Natural killer cell (primary cell): ENCODE data around the gene AOPEP. TPM values are rescaled to one million over a fixed set of nuclear protein-coding genes. Genes with fewer than 3 reads are reported as not detected.

Source experiments
- ATAC-seq, 3 donors: fragments of 150-1000 bp in 2 of 3; fragments of 200-7000 bp in 1 of 3; cut with Tn5 transposase; 1 replicate in 1 of 3; 2 replicates in 2 of 3; pipeline ENCODE4 v1.10.0; 2021; ENCODE audit warnings: mild to moderate bottlenecking in 2 of 3, moderate library complexity in 2 of 3
- DNase-seq, 2 donors: peaks; one replicate each; pipeline versions ENCODE4 v3.0.0 to v3.0.0-alpha.2; 2013 to 2021; ENCODE audit warnings: mixed read lengths in 1 of 2
- H3K27ac ChIP-seq: one replicate; pipeline ENCODE4 v1.5.1; 2013; ENCODE audit warnings: mild to moderate bottlenecking, low read length
- H3K27me3 ChIP-seq: one replicate; pipeline ENCODE4 v1.6.1; 2013; ENCODE audit warnings: low read length; ENCODE audit not compliant: control insufficient read depth, insufficient read depth
- H3K36me3 ChIP-seq: one replicate; pipeline ENCODE4 v1.6.1; 2013; ENCODE audit warnings: low read length; ENCODE audit not compliant: control insufficient read depth, insufficient read depth
- H3K4me1 ChIP-seq: one replicate; pipeline ENCODE4 v1.6.1; 2013; ENCODE audit warnings: low read length; ENCODE audit not compliant: control insufficient read depth, insufficient read depth
- H3K4me3 ChIP-seq: one replicate; pipeline ENCODE4 v1.5.1; 2013; ENCODE audit warnings: low read length
- H3K9me3 ChIP-seq: one replicate; pipeline ENCODE4 v1.6.1; 2013; ENCODE audit warnings: low read length; ENCODE audit not compliant: control insufficient read depth, insufficient read depth
- H3K27ac Mint-ChIP-seq, 2 donors: one replicate each; pipeline ENCODE4 v1.8.0; 2022; ENCODE audit warnings: mild to moderate bottlenecking in 2 of 2, mixed read lengths in 2 of 2, moderate library complexity in 1 of 2
- H3K27me3 Mint-ChIP-seq, 2 donors: one replicate each; pipeline ENCODE4 v1.8.0; 2022; ENCODE audit warnings: low read depth in 2 of 2, mixed read lengths in 2 of 2
- H3K36me3 Mint-ChIP-seq: one replicate; pipeline ENCODE4 v1.8.0; 2022; ENCODE audit warnings: mixed read lengths
- H3K4me1 Mint-ChIP-seq, 2 donors: one replicate each; pipeline ENCODE4 v1.8.0; 2022; ENCODE audit warnings: mixed read lengths in 2 of 2
- H3K4me3 Mint-ChIP-seq: one replicate; pipeline ENCODE4 v1.8.0; 2022; ENCODE audit warnings: mild to moderate bottlenecking, moderate library complexity, mixed read lengths
- H3K9me3 Mint-ChIP-seq, 2 donors: one replicate each; pipeline ENCODE4 v1.8.0; 2022; ENCODE audit warnings: mixed read lengths in 2 of 2
- WGBS: methylation state at CpG from one replicate; pipeline ENCODE4 v1.1.7; 2013; ENCODE audit warnings: missing lambda C conversion rate; ENCODE audit not compliant: insufficient coverage; 5-methylcytosine and 5-hydroxymethylcytosine counted together
- intact Hi-C: fragments of 100-400 bp; cut with micrococcal nuclease; formaldehyde crosslinking; loops from one replicate; pipeline ENCODE4 v1.14.2; 2022
- total RNA-seq, 4 donors: library from RNA; stranded (reverse); fragments of 120-200 nt in 1 of 4; gene quantifications; one replicate each; pipeline versions ENCODE4 v1.2.3 to v1.2.4, GENCODE V29; 2013 to 2022
- TF ChIP-seq, protein P1 (sequence below): fragments of 200-600 bp; IDR thresholded peaks from one replicate; pipeline ENCODE4 v1.8.0; 2022; ENCODE audit warnings: antibody characterized with exemption

Gene AOPEP
- total RNA-seq, 3 donors from 2014 or later (not counting 1 experiment from before 2014, with no cell fraction given): 20.1 to 22.6 (median 20.6) TPM

GRCh38 chr9:94758031-94758430 lies 31.5 kb downstream of the AOPEP start:
- no peaks in the 10 kb centered on the region for H3K4me1 ChIP-seq

GRCh38 chr9:94758880-94759279 lies 32.4 kb downstream of the AOPEP start:
- DNase-seq (no peak), ATAC-seq (no peak)
- H3K4me1 ChIP-seq: no peaks in the 10 kb centered on the region
- intact Hi-C loops: no loop called here
- H3K36me3 ChIP-seq: no peaks in the 10 kb centered on the region
- H3K9me3 ChIP-seq: no peaks in the 10 kb centered on the region
- no peaks in the 10 kb centered on the region for H3K36me3 Mint-ChIP-seq
- H3K27ac Mint-ChIP-seq: no peak overlapping the region
- no peaks in the 10 kb centered on the region for H3K27me3 ChIP-seq
- H3K4me3 ChIP-seq: no peak overlapping the region
- H3K4me1 Mint-ChIP-seq: peaks cover 17 to 21% of the 10 kb centered on the region in 2 donors
- no peak overlapping the region for H3K4me3 Mint-ChIP-seq
- 100% methylated on average over 1 of the region's 1 CpG for WGBS
- no peaks in the 10 kb centered on the region for H3K9me3 Mint-ChIP-seq
- TF ChIP-seq, protein P1, sequence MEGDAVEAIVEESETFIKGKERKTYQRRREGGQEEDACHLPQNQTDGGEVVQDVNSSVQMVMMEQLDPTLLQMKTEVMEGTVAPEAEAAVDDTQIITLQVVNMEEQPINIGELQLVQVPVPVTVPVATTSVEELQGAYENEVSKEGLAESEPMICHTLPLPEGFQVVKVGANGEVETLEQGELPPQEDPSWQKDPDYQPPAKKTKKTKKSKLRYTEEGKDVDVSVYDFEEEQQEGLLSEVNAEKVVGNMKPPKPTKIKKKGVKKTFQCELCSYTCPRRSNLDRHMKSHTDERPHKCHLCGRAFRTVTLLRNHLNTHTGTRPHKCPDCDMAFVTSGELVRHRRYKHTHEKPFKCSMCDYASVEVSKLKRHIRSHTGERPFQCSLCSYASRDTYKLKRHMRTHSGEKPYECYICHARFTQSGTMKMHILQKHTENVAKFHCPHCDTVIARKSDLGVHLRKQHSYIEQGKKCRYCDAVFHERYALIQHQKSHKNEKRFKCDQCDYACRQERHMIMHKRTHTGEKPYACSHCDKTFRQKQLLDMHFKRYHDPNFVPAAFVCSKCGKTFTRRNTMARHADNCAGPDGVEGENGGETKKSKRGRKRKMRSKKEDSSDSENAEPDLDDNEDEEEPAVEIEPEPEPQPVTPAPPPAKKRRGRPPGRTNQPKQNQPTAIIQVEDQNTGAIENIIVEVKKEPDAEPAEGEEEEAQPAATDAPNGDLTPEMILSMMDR: no peak
- no peaks in the 10 kb centered on the region for H3K27me3 Mint-ChIP-seq
- H3K27ac ChIP-seq: no peak overlapping the region

More at GRCh38 chr9:94758031-94758430, 31.5 kb downstream of the AOPEP start:
- TF ChIP-seq, protein P1: no peak
- Histone ChIP-seq H3K9me3 (no peaks in the 10 kb centered on the region), H3K4me3 (no peak overlapping the region), H3K27me3 (no peaks in the 10 kb centered on the region), H3K36me3 (no peaks in the 10 kb centered on the region), H3K27ac (no peak overlapping the region)
- no peak for ATAC-seq
- no peaks in the 10 kb centered on the region for H3K9me3 Mint-ChIP-seq
- no peak for DNase-seq
- intact Hi-C loops: no loop called here
- H3K4me1 Mint-ChIP-seq: peaks cover 16 to 17% of the 10 kb centered on the region in 2 donors
- WGBS: 95% methylated on average over 1 of the region's 1 CpG
- H3K27me3 Mint-ChIP-seq: no peaks in the 10 kb centered on the region
- H3K36me3 Mint-ChIP-seq: no peaks in the 10 kb centered on the region
- no peak overlapping the region for H3K4me3 Mint-ChIP-seq
- no peak overlapping the region for H3K27ac Mint-ChIP-seq

DNA sequence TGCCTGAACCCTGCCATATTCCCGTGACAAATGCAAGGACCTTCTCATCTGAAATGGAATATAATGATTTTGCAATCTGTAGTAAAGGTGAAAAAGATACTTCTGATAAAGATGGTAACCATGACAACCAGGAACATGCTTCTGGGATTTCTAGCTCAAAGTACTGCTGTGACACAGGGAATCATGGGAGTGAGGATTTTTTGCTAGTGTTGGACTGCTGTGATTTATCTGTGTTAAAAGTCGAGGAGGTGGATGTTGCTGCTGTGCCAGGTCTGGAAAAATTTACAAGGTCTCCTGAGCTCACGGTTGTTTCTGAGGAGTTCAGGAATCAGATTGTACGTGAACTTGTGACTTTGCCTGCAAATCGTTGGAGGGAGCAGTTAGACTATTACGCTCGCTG lies 33.5 kb downstream of the AOPEP start:
- 96% methylated on average over 7 of the region's 7 CpGs for WGBS
- TF ChIP-seq, protein P1: no peak
- Mint-ChIP-seq H3K4me1 (peaks cover 17 to 23% of the 10 kb centered on the region in 2 donors), H3K36me3 (no peaks in the 10 kb centered on the region), H3K4me3 (no peak overlapping the region), H3K27ac (no peak overlapping the region), H3K9me3 (no peaks in the 10 kb centered on the region), H3K27me3 (no peaks in the 10 kb centered on the region)
- no peak for DNase-seq
- Histone ChIP-seq H3K27ac (no peak overlapping the region), H3K4me1 (no peaks in the 10 kb centered on the region), H3K36me3 (no peaks in the 10 kb centered on the region), H3K9me3 (no peaks in the 10 kb centered on the region), H3K4me3 (no peak overlapping the region), H3K27me3 (no peaks in the 10 kb centered on the region)
- intact Hi-C loops: no loop called here
- no peak for ATAC-seq

DNA sequence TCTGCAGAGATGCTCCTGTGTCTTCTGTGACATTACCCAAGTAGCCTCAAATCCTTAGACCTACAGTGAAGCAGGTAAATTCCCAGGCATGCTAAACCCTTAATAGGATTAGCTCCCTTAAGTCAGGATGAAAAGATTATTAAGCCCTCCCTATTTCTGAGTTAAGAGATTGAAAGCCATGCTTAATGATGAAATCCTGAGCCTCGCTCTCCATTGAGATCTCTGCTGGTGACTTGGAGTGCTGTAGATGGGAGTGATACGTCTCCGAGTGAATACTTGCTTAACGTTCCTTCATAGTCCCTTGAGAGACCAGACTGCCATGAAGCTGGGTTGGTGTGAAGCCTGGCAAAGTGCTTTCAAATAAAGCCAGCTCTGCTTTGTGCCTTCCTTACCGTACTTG lies 34.2 kb downstream of the AOPEP start:
- Histone ChIP-seq H3K4me3 (no peak overlapping the region), H3K27me3 (no peaks in the 10 kb centered on the region), H3K9me3 (no peaks in the 10 kb centered on the region), H3K36me3 (no peaks in the 10 kb centered on the region), H3K27ac (no peak overlapping the region), H3K4me1 (no peaks in the 10 kb centered on the region)
- Mint-ChIP-seq H3K27me3 (no peaks in the 10 kb centered on the region), H3K27ac (no peak overlapping the region), H3K4me3 (no peak overlapping the region), H3K36me3 (no peaks in the 10 kb centered on the region), H3K4me1 (peaks cover 17 to 23% of the 10 kb centered on the region in 2 donors), H3K9me3 (no peaks in the 10 kb centered on the region)
- ATAC-seq (no peak), DNase-seq (no peak)
- intact Hi-C loops: no loop called here
- TF ChIP-seq, protein P1: no peak
- 96% methylated on average over 5 of the region's 5 CpGs for WGBS
